HPDE6-E6E7 (cell line): ENCODE data around the gene NHSL2.
"Not testable (repeated sequence)": the region's sequence is repeated elsewhere in the genome, so short reads cannot be mapped to it uniquely, and the experiment has no call there.

ENCODE experiments used
- DNase-seq: peaks from one replicate; pipeline ENCODE4 v3.0.0; 2011; ENCODE audit warnings: missing footprints; ENCODE audit errors: extremely low spot score

The NHSL2 gene

GRCh38 chrX:72129661-72130060, 219.0 kb downstream of the NHSL2 start:
- no peak for DNase-seq

GRCh38 chrX:72130156-72130761, 219.6 kb downstream of the NHSL2 start:
- DNase-seq: no peak

GRCh38 chrX:72130762-72131250, 220.2 kb downstream of the NHSL2 start:
- no peak for DNase-seq

- DNase-seq: no peak
Observed at GRCh38 chrX:72131317-72132294, 221.0 kb downstream of the NHSL2 start, which contains the start of gene RTL5. Gene RTL5, minus strand, starts transcription at chrX:72131915.

- DNase-seq: no peak
Observed at GRCh38 chrX:72132456-72132855, 221.8 kb downstream of the NHSL2 start.

- DNase-seq: no peak
Observed at GRCh38 chrX:72133851-72134546, 223.4 kb downstream of the NHSL2 start.

- no peak for DNase-seq
Observed at GRCh38 chrX:72137846-72138495, 227.3 kb downstream of the NHSL2 start.

- DNase-seq: no peak
Observed at GRCh38 chrX:72139538-72139937, 228.9 kb downstream of the NHSL2 start.

- DNase-seq: no peak
Observed at GRCh38 chrX:72141372-72142004, 230.8 kb downstream of the NHSL2 start.

- no peak for DNase-seq
Observed at GRCh38 chrX:72142094-72142793, 231.6 kb downstream of the NHSL2 start.

GRCh38 chrX:72142794-72143608, 232.4 kb downstream of the NHSL2 start:
- DNase-seq: no peak

- DNase-seq: no peak
Observed at GRCh38 chrX:72143609-72143907, 232.9 kb downstream of the NHSL2 start.

GRCh38 chrX:72145181-72145580, 234.5 kb downstream of the NHSL2 start:
- DNase-seq: no peak

- no peak for DNase-seq
Observed at GRCh38 chrX:72146527-72146926, 235.9 kb downstream of the NHSL2 start.

GRCh38 chrX:72158773-72159172, 248.1 kb downstream of the NHSL2 start:
- no peak for DNase-seq

GRCh38 chrX:72159769-72160168, 249.1 kb downstream of the NHSL2 start:
- no peak for DNase-seq

- DNase-seq: no peak
Observed at GRCh38 chrX:72165551-72165950, 254.9 kb downstream of the NHSL2 start.

GRCh38 chrX:72169008-72169728, 258.5 kb downstream of the NHSL2 start:
- no peak for DNase-seq

- DNase-seq: not testable (repeated sequence)
Observed at GRCh38 chrX:72176289-72176688, 265.6 kb downstream of the NHSL2 start.
